ENCODE measurements around the gene GEN1.
A peak's percentile ranks its signal among the peaks of the same experiment; 100 is the strongest.

The GEN1 gene, protein sequence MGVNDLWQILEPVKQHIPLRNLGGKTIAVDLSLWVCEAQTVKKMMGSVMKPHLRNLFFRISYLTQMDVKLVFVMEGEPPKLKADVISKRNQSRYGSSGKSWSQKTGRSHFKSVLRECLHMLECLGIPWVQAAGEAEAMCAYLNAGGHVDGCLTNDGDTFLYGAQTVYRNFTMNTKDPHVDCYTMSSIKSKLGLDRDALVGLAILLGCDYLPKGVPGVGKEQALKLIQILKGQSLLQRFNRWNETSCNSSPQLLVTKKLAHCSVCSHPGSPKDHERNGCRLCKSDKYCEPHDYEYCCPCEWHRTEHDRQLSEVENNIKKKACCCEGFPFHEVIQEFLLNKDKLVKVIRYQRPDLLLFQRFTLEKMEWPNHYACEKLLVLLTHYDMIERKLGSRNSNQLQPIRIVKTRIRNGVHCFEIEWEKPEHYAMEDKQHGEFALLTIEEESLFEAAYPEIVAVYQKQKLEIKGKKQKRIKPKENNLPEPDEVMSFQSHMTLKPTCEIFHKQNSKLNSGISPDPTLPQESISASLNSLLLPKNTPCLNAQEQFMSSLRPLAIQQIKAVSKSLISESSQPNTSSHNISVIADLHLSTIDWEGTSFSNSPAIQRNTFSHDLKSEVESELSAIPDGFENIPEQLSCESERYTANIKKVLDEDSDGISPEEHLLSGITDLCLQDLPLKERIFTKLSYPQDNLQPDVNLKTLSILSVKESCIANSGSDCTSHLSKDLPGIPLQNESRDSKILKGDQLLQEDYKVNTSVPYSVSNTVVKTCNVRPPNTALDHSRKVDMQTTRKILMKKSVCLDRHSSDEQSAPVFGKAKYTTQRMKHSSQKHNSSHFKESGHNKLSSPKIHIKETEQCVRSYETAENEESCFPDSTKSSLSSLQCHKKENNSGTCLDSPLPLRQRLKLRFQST

GRCh38 chr2:17753803-17754663 lies at the start of gene GEN1, which contains the start of gene SMC6:
GEN1 (plus strand) TSS chr2:17754138; CDS start chr2:17759944, 5,806 bp downstream.
SMC6 (minus strand) TSS chr2:17753810; CDS start chr2:17745946, 7,864 bp downstream.
- TF ChIP-seq, protein P1, sequence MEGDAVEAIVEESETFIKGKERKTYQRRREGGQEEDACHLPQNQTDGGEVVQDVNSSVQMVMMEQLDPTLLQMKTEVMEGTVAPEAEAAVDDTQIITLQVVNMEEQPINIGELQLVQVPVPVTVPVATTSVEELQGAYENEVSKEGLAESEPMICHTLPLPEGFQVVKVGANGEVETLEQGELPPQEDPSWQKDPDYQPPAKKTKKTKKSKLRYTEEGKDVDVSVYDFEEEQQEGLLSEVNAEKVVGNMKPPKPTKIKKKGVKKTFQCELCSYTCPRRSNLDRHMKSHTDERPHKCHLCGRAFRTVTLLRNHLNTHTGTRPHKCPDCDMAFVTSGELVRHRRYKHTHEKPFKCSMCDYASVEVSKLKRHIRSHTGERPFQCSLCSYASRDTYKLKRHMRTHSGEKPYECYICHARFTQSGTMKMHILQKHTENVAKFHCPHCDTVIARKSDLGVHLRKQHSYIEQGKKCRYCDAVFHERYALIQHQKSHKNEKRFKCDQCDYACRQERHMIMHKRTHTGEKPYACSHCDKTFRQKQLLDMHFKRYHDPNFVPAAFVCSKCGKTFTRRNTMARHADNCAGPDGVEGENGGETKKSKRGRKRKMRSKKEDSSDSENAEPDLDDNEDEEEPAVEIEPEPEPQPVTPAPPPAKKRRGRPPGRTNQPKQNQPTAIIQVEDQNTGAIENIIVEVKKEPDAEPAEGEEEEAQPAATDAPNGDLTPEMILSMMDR (IDR thresholded peaks at IDR 0.05; ENCODE audit: borderline replicate concordance, insufficient read depth, low read depth, low read length) = no peak
- peak within 1 kb of the TSS; percentile 64 for H3K4me3 ChIP-seq (ENCODE audit: low read depth, low read length)

DNA sequence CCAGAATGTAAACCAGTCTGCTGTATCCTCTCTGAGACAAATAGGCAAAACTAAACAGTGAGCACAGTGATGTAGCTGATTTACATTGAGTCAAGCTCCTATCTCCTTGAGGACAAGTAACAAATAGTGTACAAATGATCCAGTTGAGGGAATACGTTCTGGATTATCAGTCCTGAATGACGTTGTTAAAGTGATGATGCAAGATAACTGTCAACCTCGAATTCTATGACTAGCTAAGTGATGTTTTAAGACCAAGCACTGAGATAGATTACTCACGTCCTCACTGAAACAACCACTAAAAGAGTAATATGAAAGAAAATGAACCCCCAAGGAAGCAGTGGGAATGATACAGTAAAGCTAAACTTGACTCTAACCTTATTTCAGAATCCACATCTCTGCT lies 47.1 kb upstream of the GEN1 start:
- H3K4me3 ChIP-seq (ENCODE audit: low read depth, low read length) = no peak overlapping the region
- TF ChIP-seq, protein P1 (IDR thresholded peaks at IDR 0.05; ENCODE audit: borderline replicate concordance, insufficient read depth, low read depth, low read length) = no peak

- H3K4me3 ChIP-seq (ENCODE audit: low read depth, low read length) = no peak overlapping the region
- TF ChIP-seq, protein P1 (IDR thresholded peaks at IDR 0.05; ENCODE audit: borderline replicate concordance, insufficient read depth, low read depth, low read length) = no peak
Measured at GRCh38 chr2:17708501-17708900, 45.4 kb upstream of the GEN1 start.

DNA sequence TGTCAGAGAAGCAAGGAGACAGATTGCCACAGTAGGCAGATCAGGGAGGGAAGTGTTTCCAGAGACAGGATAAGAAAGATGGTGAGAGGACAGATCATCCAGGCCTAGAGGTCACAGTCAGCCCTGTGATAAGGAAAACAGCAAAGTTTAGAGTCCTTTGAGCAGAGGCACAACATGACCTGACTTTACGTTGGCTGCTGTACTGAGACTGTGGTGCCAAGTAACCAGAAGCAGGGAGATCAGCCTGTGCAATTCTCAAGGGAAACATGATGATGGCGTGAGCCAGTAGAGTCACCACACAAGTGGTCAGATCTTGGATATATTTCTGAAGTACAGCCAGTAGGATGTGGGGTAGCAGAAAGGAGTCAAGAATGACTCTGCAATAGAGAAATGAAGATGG lies 44.0 kb upstream of the GEN1 start:
- TF ChIP-seq, protein P1 (IDR thresholded peaks at IDR 0.05; ENCODE audit: borderline replicate concordance, insufficient read depth, low read depth, low read length) = no peak
- no peak overlapping the region for H3K4me3 ChIP-seq (ENCODE audit: low read depth, low read length)

DNA sequence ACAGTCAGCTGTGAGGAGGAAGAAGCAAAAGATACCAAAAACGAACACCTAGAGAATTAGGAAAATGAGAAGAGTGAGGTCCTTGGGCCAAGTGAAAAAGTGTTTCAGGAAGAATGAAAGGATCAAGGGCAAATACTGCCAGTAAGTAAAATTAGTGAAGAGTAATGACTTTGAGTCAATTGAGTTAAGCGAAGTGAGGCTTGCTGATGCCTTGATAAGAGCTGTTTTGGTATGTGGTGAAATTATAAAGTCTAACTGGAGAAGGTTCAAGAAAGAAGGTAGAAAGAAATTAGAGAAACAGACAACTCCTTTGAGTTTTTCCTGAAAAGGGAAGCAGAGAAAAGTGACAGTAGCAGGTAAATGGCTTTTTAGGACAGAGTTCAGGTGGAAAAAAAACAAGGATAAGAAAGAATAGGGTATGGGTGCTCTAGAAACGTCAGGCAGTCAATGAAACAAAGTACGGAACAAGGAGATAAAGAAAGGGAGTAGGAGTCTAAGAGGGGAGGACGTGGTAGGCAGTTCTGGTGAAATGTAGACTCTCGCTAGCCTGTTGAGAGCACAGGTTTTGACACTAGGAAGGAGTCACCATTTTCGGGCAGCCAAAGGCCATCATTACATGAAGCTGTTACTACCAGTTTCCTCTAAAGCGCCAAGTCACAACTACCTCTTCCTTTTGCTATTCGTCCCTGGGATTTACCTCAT lies 43.2 kb upstream of the GEN1 start:
- TF ChIP-seq, protein P1 (IDR thresholded peaks at IDR 0.05; ENCODE audit: borderline replicate concordance, insufficient read depth, low read depth, low read length) = no peak
- no peak overlapping the region for H3K4me3 ChIP-seq (ENCODE audit: low read depth, low read length)

DNA sequence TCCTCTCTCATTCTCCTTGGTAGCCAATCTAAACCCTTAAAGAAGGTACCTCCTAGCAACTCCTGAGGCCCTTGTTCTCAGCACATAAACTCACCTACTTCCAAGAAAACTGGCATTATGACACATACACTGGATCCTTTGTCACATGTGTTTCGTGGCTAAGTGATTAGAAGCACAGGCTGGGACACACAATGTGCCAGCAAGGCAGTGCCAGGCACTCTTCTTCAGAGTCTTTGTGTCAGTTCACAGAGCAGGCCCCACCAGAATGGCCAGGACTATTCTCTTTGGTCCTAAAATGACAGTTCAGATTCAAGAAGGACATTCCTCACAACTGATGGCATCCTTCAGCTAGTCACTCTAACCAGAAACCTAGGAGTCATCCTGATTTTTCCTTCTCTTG lies 40.6 kb upstream of the GEN1 start:
- H3K4me3 ChIP-seq (ENCODE audit: low read depth, low read length) = no peak overlapping the region
- TF ChIP-seq, protein P1 (IDR thresholded peaks at IDR 0.05; ENCODE audit: borderline replicate concordance, insufficient read depth, low read depth, low read length) = no peak

All from GM12875 (cell line).